IPS-NIHi7 (cell line): Measurements from ENCODE around the gene MTA1.
A peak's percentile ranks its signal among the peaks of the same experiment; 100 is the strongest.

ENCODE experiments used
- DNase-seq: peaks from one replicate; pipeline ENCODE4 v3.0.0; 2012; ENCODE audit warnings: mixed read lengths; ENCODE audit errors: extremely low spot score

MTA1 gene

DNA sequence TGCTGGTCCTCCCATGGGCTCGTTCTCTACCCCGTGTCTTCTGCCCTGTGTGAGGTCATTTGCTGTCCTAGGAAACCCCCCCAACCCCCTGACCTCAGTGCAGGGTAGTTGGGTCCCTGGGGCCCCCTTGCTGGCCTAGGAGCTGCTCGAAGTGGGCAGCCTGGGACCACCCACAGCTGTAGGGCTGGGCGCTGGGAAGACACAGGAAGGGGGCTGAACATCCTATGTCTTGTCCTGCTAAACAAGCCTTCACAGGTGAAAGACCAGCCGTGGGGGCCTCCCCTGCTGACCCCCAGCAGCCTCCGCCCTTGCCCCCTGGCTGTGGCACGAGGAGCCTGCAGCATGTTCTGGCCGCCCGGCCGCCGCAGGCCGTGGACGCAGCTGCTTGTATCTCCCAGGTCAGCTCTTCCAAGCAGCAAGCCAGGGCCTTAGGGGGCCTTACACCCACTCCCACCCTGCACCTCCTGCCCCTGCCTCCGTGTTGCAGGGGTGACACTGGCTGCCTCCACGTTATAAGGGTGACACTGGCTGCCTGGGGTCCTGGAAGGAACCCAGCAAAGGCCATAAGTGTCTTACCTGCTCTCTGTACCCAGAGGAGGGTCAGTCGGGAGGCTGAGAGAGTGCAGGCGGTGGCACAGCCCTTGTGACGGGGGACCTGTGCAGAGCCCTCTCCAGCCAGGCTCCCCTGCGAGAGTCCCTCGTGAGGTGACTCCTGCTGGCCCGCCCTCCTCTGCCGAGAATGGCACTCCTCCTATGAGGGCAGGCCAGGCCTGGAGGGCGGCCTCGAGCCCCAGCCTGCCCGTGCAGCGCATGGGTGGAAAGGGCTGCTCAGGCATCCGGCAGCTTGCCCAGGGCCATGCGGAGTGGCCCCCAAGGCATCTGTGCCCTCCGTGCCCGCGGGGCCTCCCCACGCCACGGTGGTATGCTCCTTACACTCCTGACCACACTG lies 32.8 kb upstream of the MTA1 start:
- DNase-seq, result no peak

DNA sequence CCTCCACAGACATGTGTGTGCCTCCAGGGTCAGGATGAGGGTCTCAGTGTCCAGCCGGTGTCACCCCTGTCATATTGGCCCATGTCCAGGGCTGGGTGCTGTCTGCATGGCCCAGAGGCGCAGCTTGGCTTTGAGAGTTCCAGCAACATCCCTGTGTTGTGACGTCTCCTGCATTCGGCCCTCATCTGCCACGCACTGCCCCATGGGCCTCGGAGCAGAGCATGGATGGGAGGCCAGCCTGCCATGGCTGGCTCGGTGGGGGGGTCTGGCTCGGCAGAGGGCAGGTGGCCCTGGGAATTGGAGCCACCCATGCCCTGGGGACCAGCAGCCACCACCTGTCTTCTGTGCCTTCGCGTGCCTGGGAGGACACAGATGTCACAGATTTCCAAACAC lies 32.1 kb upstream of the MTA1 start:
- DNase-seq, result no peak

DNA sequence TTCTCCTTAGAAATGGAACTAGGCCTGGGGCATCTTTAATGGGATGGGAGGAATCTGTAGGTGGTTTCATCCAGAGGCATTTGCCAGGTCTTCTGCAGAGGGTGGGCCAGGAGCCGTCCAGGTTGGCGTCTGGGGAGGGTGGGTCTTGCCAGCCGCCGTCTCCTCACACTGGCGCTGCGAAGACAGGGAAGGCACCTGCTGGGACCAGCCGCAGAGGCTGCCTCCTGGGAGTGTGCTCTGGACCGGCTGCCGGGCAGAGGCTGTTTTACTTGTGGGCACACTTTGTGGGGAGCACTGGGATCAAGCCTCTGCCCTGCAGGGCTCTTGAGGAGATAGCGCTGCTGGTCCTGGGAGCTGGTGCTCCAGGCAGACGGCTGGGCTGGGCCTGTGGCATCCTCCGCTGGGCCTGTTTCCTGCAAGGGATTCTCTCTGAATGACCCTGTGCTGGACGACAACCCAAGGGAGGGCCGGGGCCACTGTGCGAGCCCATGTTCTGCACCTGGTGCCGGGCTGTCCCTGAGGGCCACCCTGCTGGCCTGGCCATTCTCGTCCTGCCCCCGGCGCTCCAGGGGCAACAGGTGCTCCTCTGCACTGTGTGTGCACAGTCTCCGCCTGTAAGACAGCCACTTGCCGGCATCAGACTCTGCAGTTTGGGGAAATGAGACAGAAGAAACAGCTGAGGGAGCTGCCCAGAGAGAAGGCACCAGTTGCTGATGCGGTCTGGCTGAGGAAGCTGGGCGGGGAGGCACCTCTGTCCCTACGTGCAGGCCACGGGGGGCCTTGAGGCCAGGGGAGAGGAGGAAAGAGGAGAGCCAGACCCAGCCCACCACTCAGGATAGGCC lies 31.3 kb upstream of the MTA1 start:
- DNase-seq, result no peak

DNA sequence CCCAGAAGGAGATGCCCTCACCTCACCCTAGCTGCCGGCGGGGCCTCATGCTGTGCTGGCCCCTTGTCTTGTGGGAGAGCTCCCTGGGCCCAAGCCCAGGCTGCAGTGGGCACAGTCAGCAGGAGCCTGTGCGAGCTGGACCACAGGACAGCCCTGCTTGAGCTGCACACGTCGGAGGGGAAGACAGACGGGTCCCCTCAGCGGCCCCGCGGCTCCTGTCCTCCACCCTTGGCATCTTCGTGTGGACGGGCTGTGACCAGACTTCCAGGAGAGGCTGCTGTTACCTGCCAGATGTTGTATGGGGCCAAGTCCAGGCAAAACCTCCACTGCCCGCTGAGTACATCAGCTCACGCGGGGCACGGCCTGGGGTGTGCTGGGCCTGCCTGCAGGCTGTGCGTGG lies 30.7 kb upstream of the MTA1 start:
- no peak for DNase-seq

DNA sequence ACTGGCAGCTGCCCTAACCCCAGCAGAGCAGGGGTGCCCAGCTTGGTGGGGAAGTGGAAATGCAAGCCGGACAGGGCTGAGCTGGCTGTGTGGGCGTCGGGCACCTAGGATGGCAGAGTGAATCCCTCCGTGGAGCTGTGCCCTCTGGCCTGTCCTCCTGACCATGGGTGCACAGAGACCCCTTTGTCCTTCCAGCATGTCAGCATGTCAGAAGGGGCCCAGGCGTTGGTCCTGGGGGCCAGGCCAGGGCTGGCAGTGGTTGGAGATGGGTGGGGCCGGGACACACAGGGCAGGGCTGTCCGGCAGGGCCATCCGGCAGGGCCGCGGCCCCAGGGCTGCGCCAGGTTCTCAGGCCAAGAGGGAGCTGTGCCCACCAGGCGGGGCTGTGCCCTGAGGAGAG lies 30.1 kb upstream of the MTA1 start:
- DNase-seq, result no peak

DNA sequence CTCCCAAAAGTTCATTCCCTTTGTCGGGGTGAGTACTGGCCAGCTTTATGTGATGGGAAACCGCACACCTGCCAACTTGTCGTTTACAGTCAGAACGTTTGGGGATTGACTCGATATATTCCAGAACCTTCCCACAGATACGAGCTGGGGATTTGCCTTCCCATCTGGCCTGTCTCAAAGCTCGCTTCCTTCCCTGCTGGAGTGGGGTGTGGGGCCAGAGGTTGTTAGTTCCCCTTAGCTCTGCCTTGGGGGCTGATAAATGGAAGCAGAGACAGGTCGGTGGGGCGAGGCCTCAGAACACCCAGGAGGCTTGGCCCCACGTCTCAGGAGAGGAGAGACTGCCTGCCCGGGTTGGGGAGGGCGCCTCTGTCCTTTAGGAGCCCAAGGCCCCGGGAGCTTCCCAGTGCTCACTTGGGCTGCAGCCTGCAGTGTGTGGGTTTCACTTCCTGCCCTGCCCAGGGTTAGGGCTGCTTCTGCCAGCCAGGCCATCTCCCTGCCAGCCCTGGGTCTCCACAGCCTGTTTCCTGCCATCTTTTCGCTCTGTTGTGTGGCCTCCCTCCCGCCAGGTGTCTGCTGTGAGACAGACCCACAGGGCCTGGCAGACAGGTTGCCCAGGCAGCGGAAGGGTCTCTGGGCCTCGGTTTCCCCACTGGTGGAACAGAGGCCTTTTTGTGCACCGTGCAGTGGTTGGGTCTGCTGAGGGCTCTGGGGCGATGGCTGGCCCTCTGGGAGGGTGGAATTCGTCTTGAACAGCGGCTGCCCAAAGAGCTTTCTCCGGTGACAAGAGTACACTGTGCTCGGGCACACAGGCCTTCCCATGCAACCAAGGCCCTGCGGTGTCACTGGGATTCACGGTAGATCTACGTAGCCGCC lies 29.4 kb upstream of the MTA1 start:
- no peak for DNase-seq

DNA sequence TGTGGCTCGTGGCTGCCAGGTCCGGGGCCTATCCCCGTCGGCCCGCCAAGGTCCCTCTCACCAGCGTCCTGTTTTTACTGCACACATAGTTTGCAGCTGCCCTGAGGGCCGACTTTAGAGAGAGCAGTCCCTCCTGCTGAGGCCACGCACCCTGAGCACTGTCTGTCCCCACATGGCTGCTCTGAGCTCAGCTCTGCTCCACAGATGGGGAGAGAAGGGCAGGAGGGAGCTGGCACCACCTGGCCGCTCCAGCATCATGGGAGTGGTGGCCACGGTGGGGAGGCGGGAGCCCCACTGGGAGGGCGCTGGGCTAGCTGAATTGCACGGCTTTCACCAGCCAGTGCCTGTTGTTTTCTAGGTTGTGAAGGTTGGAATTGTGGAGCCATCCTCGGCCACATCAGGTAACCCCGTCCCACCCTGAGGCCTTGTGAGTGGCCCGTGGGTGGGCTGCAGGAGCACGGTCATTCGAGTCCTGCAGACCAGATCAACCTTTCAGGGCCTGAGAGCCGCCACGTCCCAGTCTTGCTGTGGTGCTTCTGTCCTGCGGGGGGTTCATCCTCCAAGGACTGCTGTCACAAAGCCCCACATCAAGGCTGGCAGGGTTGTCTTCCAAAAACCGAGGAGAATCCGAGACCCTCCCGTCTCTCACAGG lies 28.7 kb upstream of the MTA1 start:
- DNase-seq, result no peak

DNA sequence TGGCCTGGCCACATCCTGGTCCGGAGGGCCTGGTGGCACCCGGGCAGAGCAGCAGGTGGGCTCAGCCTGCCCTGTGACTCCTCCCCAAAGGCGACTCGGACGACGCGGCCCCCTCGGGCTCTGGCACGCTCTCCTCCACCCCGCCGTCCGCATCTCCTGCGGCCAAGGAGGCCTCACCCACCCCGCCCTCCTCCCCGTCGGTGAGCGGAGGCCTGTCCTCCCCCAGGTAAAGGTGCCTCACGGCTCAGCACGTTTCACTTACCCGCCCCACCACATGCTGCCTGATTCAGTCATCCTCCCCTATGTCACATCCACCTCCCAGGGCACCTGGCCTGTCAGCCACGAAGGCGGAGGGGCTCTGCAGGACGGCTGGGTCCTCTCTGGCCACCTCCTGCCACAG lies 28.1 kb upstream of the MTA1 start:
- DNase-seq, result no peak

DNA sequence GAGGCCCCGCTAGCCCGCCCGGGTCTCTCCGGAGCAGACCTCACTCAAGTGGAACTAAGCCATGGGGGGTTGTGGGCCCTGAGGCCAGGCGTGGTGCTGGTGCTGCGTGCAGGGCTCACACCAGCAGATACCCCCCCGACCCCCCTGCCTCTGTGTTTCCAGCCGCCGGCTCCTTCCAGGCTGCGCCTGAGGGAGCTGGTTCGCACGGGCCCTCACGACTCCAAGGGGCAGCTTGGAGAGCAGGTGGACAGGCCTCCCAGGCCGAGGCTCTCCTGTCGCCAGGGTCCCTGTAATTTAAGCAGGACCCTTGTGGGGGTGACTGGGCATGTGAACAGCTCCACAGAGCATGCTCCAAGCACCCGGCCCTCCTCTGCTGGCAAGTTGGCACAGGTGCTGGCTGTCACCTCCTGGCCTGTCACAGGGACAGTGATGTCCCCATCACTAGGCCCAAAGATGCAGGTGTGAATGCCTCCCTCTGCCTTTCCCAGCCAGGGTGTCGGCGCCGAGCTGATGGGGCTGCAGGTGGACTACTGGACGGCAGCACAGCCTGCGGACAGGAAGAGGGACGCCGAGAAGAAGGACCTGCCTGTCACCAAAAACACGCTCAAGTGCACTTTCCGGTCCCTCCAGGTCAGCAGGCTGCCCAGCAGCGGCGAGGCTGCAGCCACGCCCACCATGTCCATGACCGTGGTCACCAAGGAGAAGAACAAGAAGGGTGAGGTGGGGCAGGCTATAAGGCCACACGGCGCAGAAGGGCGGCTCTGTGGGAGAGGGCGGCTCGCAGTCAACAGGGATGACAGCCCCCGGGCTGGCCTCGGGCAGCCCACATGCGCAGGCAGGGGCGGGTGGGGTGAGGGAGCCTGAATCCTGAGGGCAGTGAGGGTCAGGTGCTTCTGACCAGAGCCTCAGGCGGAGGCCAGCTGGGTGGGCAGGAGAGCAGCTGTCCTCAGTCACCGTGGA lies 27.2 kb upstream of the MTA1 start:
- DNase-seq, result no peak

DNA sequence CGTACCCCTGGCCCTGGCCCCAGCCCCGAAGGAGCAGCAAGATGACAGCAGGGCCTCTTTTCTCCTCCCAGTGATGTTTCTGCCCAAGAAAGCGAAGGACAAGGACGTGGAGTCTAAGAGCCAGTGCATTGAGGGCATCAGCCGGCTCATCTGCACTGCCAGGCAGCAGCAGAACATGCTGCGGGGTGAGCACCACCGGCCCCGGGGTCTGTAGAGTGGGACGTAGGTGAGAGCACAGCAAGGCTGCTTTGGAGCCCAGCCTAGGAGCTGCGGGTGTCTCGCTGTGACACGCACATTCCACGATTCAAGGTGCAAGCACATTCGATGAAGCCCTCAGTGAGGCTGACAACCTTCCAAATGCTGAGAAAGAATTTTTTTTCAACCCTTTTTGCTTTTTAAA lies 26.5 kb upstream of the MTA1 start:
- no peak for DNase-seq

DNA sequence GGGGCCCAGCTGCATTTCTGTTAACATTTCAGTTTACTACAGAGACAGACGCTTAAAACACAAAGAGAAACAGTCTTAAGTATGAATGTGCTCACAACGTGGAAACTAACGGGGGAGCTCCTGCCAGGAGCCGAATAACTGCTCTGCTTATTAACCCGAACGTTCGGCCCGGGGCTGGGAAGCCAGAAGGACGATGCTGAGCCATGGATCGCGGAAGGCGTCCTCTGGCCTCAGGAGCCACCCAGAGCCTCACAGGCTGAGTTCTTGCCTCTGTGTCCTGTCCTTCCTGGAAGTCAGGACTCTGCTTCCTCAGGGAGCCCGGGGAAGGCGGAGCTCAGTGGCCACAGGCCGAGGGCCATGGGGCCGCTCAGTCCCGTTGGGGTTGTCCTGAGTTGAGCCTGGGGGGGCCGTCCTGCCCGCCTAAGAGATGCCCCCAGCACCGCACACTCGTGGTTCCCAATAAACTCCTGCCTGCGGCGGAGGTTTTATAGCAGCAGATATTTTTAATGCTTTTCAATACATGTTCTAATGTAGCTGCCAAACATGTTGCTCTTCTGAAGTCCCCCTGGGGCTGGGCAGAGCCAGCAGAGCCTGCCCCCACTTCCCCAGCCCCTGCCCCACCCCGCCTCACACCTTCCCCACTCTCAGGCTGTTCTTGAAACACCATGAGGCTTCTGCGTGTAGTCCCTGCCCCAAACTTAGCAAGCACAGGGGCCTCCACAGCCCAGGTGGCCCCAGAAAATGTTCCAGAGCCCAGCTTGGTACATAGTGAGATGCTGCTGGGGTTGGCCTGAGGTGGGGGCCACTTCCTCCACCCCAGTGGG lies 24.7 kb upstream of the MTA1 start:
- no peak for DNase-seq

DNA sequence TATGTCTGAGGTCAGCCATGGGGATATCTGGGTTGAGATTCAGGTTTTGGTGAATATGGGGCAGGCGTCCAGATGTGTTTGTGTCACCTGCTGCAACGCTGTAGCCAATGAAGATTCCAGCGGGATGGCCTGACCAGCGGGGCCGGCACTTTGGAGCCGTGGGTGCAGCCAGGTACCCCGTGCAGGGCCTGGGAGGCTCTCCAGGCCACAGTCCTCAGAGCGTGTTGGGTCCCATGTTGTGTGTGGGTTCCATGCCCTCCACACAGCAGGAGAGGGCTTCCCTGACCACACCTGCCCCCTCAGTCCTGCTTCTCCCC lies 24.1 kb upstream of the MTA1 start:
- no peak for DNase-seq

DNA sequence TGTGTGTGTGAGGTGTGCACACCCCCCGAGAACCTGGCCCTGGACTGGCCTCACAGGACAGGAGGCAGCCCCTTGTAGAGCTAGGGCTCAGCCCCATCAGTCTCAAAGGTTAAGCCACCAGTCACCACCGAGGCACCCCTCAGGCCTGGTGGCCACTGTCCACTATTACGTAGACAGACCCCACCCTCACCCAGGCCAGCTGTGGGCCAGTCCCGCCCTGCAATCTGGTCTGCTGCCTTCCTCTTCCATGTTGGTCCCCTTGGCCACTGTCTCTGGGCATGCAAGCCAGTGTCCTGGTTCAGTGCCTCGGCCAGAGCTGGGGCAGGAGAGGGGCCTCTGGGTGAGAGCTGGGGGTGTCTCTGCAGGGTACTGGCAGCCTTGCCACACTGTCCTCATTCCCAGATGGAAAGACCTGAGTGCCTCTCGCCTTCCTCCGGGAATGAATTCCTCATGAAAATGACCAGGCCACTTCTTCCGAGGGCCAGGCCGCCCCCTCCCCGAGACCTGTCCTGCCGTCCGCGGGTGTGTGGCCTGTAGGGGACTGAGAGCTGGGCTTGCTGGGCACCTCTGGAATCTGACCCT lies 22.2 kb upstream of the MTA1 start:
- no peak for DNase-seq

DNA sequence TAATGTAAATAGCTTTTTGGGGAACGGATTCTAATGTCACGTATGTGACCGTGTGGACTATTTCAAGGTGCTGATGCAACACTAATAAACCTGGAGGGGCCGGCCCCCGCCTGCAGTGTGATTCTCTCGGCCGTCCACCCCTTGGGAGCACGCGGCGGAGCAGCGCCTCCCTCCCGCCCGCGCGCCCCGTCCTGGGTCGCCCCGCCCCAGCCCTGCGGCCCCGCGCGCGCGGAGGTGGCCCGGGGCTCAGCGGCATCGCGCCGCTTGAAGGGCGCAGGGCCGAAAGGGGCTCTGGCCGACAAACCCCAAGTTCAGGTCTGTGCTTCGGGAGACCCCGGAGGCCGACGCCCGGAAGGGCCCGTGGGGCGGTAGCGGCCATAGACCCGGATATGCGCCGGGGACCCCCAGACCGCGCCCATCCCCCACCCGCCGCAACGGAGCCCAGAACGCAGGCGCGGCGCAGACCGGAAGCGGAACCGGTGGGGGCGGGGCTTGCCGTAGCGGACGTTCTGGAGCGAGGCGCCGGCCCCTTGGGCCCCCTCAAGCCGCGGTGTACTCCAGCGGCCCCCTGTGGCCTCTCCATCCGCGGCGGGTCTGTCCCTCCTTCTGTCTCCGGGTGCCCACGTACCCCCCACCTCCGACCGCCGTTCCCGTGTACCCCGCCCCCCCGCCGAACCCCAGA lies 21.4 kb upstream of the MTA1 start, which contains the start of gene TEX22:
TEX22 (plus strand) TSS at position 495 of the 682 bp plus-strand sequence. CDS start 803 bp downstream, outside the sequence.
- DNase-seq, result peak; percentile 94

DNA sequence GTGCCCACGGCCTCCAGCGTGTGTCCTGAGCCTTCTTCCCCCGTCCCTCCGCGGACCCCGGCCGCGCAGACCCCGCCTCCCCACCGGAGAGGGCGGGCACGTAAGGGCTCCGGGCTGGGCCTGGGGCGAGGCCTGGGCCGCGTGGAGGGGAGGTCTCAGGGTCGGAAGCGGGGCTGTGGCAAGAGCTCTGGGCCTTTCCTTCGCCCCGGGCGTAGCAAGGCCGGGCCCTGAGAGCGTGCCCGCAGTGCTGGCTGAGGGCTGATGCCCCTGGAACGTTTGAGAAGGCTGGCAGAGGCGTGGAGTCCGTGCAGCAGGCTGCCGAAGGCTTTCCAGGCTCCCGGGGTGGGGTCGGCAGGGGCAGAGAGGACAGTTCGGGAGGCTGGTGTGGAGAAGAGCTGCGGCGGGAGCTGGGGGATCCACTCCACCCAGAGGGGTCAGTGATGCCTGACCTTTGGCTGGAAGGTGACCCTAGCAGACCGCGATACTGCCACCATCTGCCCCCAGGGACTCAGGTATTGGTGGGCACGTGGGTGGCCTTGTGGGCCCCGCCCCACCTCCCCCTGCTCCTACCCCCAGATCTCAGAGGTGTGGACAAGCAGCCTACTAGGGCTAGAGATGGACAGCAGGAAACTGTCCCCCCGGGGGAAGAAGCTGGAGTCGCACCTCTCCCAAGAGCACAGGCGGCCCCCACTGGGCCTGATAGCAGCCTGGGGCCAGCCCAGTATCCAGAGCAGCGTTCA lies 20.7 kb upstream of the MTA1 start:
- DNase-seq, result peak; percentile 71

DNA sequence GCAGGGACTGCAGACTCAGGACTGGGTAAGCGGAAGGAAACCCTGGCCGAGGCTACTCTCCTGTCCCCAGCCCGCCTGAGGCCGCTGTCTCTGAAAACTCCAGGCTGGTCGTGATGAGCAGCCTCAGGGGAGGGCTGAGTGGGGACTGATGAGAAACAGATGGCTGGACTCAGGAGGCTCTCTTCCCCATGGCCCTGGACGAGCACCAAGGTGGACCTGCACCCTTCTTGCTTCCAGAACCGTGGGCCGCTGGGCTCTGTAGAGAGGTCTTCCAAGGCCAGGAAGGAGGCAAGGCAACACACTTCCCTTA lies 20.2 kb upstream of the MTA1 start:
- DNase-seq, result no peak

DNA sequence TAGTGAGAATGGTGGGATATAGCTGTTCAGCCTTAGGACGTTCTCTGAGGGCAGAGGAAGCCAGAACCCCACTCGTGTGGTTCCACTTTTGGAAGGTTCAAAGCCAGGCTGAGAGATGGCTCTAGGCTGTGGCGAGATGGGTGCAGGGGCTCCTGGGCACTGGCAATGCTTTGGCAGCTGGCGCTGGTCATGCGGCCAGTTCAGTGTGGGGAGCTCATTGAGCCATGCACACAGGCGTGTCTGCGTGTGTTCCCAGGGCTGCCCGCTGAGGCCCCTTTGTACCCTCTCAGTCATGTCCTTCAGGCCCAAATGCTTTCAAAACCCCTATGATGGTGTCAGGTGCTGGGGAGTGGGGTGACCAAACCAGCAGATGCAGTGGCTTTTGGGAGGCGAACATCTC lies 19.6 kb upstream of the MTA1 start:
- no peak for DNase-seq

DNA sequence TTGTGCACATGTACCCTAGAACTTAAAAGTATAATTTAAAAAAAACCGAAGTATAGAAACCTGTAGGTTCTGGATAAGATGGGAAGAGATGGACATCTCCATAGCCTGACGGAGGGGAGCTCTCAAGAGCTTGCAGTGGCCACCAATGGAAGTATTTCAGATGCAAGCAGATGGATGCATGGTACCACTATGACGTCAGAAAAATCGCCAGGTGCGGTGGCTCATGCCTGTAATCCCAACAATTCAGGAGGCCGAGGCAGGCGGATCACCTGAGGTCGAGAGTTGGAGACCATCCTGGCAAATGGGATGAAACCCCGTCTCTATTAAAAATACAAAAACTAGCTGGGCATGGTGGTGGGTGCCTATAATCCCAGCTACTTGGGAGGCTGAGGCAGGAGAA lies 17.9 kb upstream of the MTA1 start:
- no peak for DNase-seq
